Measurements from ENCODE around the gene NACC1. TPM values are rescaled to one million over a fixed set of nuclear protein-coding genes. Genes with fewer than 3 reads are reported as not detected.

Gene NACC1
- total and polyA plus RNA-seq, 2 of the 8 experiments (the other 6 are each of a cell fraction or from before 2014, with no cell fraction given): 234 to 301 TPM

DNA sequence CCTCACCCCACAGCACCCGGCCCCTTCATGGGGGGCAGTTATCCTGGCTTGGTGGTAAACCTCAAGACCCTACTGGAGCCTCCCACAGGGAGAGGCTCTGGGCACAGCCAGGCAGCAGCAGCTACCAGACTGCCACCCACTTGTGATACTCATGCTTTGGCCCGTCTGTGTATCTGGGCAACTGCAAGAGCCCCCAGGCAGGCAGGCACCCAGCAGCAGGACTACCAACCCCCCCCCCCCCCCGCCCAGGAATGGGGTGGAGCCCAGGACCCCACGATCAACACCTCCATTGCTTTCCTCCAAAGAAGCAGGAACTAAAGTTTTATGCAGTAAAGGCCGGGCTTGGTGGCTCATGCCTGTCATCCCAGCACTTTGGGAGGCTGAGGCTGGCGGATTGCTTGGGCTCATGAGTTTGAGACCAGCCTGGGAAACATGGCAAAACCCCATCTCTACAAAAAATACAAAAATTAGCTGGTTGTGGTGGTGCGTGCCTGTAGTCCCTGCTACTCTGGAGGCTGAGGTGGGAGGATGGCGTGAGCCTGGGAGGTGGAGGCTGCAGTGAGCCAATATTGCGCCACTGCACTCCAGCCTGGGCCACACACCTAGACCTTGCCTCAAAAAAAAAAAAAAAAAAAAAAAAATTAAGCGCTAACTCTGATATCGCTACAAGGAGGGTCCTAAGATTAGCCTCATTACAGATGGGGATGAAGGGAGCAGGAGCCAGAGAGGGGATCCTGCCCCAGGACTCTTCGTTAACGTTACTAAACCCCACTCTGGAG, 14.3 kb upstream of the NACC1 start (continued):
- TF ChIP-seq FOSL1 (IDR thresholded peaks at IDR 0.05; ENCODE audit: insufficient read depth, low read depth, low read length): no peak
- no peak for TF ChIP-seq POU5F1 (IDR thresholded peaks at IDR 0.05; ENCODE audit: low read depth, low read length)
- TF ChIP-seq, protein P1, sequence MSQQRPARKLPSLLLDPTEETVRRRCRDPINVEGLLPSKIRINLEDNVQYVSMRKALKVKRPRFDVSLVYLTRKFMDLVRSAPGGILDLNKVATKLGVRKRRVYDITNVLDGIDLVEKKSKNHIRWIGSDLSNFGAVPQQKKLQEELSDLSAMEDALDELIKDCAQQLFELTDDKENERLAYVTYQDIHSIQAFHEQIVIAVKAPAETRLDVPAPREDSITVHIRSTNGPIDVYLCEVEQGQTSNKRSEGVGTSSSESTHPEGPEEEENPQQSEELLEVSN (IDR thresholded peaks at IDR 0.05): no peak
- TF ChIP-seq SIN3A (conservative IDR thresholded peaks at IDR 0.05 in 1 of 2, IDR thresholded peaks at IDR 0.05 in 1 of 2; ENCODE audit: low read depth in 1 of 2, low read length in 2 of 2): no peak
- no peak for TF ChIP-seq BRCA1 (IDR thresholded peaks at IDR 0.05; ENCODE audit: low read depth, low read length)
- no peak for TF ChIP-seq RBBP5 (IDR thresholded peaks at IDR 0.05; ENCODE audit: borderline replicate concordance, low read depth, low read length)

Measured in H1 (cell line).